Iris pigment epithelial cell (primary cell): ENCODE results near the gene FAU.

Experiments used
- DNase-seq: peaks from one replicate; pipeline ENCODE4 v3.0.0-alpha.2; 2011; ENCODE audit warnings: low read depth

The FAU gene

DNA sequence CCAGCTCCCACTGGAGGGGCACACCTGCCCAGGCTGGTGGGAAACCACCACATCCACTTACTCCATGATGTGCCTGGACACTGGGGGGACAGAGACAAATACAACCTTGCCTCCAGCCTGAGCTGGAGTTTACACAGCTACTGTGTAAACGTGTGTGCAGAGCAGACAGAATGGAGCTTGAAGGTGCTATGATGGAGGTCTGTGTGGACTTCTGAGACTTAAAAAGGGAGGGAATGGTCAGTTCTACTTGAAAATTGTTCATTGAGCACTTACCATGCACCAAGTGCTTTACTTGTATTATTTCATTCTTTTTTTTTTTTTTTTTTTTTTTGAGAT lies 49.3 kb downstream of the FAU start:
- DNase-seq = no peak

DNA sequence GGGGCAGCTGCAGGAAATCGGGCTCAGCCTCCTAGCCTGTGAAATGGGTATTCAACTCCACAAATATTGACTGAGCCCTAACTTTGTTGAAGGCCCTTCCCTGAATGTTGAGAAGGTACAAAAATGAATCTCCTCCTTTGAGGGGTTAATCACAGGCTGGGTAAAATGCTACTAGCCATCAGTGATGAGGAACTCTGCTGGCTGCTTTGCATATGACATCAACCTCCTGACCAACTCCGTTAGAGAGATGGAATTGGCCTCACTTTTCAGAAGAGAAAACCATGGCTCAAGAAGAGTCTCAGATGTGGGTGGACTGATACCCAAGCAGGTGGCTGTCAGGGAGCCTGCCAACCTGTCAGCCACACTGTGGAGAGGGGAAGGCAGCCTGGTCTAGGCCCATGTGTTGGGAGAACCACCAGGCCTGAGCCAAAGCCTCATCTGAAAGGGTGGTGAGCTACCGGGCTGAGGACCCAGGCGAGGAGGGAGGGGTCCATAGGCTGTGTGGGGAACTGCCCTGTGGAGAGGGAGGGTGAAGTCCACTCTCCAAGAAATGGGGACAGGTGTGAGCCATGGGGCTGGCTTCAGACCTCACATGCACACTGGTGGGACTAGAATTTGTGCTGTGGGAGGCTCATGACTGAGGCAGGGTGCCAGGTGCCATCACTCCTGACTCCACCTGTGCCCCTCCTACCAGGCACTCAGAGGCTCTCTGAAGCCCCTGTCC lies 49.9 kb downstream of the FAU start:
- no peak for DNase-seq
